GM23338 (cell line): ENCODE data around the gene ZFP36L1. TPM values are rescaled to one million over a fixed set of nuclear protein-coding genes. Genes with fewer than 3 reads are reported as not detected.
A peak's percentile ranks its signal among the peaks of the same experiment; 100 is the strongest.

Source experiments
- ATAC-seq: fragments of 200-7000 bp; cut with Tn5 transposase; 3 replicates; pipeline ENCODE4 v1.9.1; 2020
- DNase-seq: peaks from one replicate; pipeline ENCODE4 v3.0.0-alpha.2; 2015; ENCODE audit warnings: low spot score
- H2AFZ ChIP-seq: fragments of 200-600 bp; sonication (generic); 2 replicates; pipeline ENCODE4 v1.8.0; 2016; ENCODE audit warnings: antibody characterized with exemption, mild to moderate bottlenecking, moderate library complexity
- H3F3A ChIP-seq: fragments of 200-600 bp; sonication (generic); replicated peaks from 2 replicates; pipeline ENCODE4 v1.8.0; 2017; ENCODE audit warnings: antibody characterized with exemption, mixed run types, low read depth
- H3K27ac ChIP-seq: fragments of 200-600 bp; sonication (generic); 2 replicates; pipeline ENCODE4 v1.6.1; 2016; ENCODE audit warnings: low read depth
- H3K27me3 ChIP-seq: fragments of 200-600 bp; sonication (generic); 2 replicates; pipeline ENCODE4 v1.8.0; 2016; ENCODE audit warnings: mild to moderate bottlenecking, mixed run types, moderate library complexity; ENCODE audit not compliant: insufficient read depth
- H3K36me3 ChIP-seq: fragments of 200-600 bp; sonication (generic); 2 replicates; pipeline ENCODE4 v1.8.0; 2016; ENCODE audit warnings: mild to moderate bottlenecking; ENCODE audit not compliant: insufficient read depth
- H3K4me1 ChIP-seq: fragments of 200-600 bp; sonication (generic); 2 replicates; pipeline ENCODE4 v1.8.0; 2016; ENCODE audit warnings: mild to moderate bottlenecking, moderate library complexity; ENCODE audit not compliant: insufficient read depth
- H3K4me2 ChIP-seq: fragments of 200-600 bp; sonication (generic); 2 replicates; pipeline ENCODE4 v1.7.1; 2017; ENCODE audit warnings: mixed run types
- H3K4me3 ChIP-seq: fragments of 200-600 bp; sonication (generic); 2 replicates; pipeline ENCODE4 v1.6.1; 2016; ENCODE audit warnings: mixed run types
- H3K79me2 ChIP-seq: fragments of 200-600 bp; sonication (generic); replicated peaks from 2 replicates; pipeline ENCODE4 v1.8.0; 2017; ENCODE audit warnings: mild to moderate bottlenecking; ENCODE audit not compliant: insufficient read depth
- H3K9me2 ChIP-seq: fragments of 200-600 bp; sonication (generic); 2 replicates; pipeline ENCODE4 v1.8.0; 2017; ENCODE audit not compliant: insufficient read depth
- H4K20me1 ChIP-seq: fragments of 200-600 bp; sonication (generic); replicated peaks from 2 replicates; pipeline ENCODE4 v1.8.0; 2017; ENCODE audit warnings: mild to moderate bottlenecking; ENCODE audit not compliant: insufficient read depth
- H3K27ac Mint-ChIP-seq: 2 replicates; pipeline ENCODE4 v1.8.0; 2020; ENCODE audit warnings: inconsistent platforms, mild to moderate bottlenecking, moderate library complexity, mixed read lengths
- H3K27me3 Mint-ChIP-seq: 3 replicates; pipeline ENCODE4 v1.8.0; 2022; ENCODE audit warnings: low read depth, mild to moderate bottlenecking, moderate library complexity, mixed read lengths, inconsistent platforms; ENCODE audit not compliant: insufficient read depth, poor library complexity
- H3K36me3 Mint-ChIP-seq: 3 replicates; pipeline ENCODE4 v1.8.0; 2021; ENCODE audit warnings: low read depth, mild to moderate bottlenecking, inconsistent platforms, moderate library complexity, mixed read lengths
- H3K4me1 Mint-ChIP-seq: 3 replicates; pipeline ENCODE4 v1.8.0; 2020; ENCODE audit warnings: mild to moderate bottlenecking, inconsistent platforms, mixed read lengths
- H3K4me3 Mint-ChIP-seq: 3 replicates; pipeline ENCODE4 v1.8.0; 2021; ENCODE audit warnings: moderate library complexity, mild to moderate bottlenecking, inconsistent platforms, mixed read lengths
- H3K9me3 Mint-ChIP-seq: 3 replicates; pipeline ENCODE4 v1.8.0; 2020; ENCODE audit warnings: moderate library complexity, mild to moderate bottlenecking, inconsistent platforms, mixed read lengths
- CREB1 ChIP-seq: fragments of 250-450 bp; sonication (Bioruptor Pico); IDR thresholded peaks from 2 replicates; pipeline ENCODE4 v1.5.0; 2020; ENCODE audit warnings: low read depth, mild to moderate bottlenecking, moderate library complexity
- EZH2 ChIP-seq: fragments of 200-600 bp; sonication (generic); IDR thresholded peaks from one replicate; pipeline ENCODE4 v1.8.0; 2017; ENCODE audit warnings: antibody characterized with exemption, mild to moderate bottlenecking, low read depth; ENCODE audit not compliant: unreplicated experiment
- STAT1 ChIP-seq: IDR thresholded peaks from one replicate; pipeline ENCODE4 v1.6.1; 2016; ENCODE audit warnings: antibody characterized with exemption; ENCODE audit not compliant: unreplicated experiment
- ZNF331 ChIP-seq: fragments of 250-450 bp; sonication (Bioruptor Pico); IDR thresholded peaks from 2 replicates; pipeline ENCODE4 v1.5.0; 2020; ENCODE audit warnings: low read depth, mild to moderate bottlenecking, moderate library complexity
- polyA plus RNA-seq: library from polyadenylated mRNA; unstranded; fragments of >200 nt; fragmentation: Nextera tagmentation; extraction: Ambion mirVana; gene quantifications from 2 replicates; pipeline ENCODE4 v1.2.1, GENCODE V29; 2016
- total RNA-seq: library from RNA; depleted of rRNA; stranded (reverse); fragments of >200 nt; shearing (Covaris generic); gene quantifications from 2 replicates; pipeline ENCODE4 v1.2.3, GENCODE V29; 2014
- TF ChIP-seq, protein P1 (sequence below), 2 experiments: fragments of 200-600 bp in 1 of 2; sonication (generic) in 1 of 2; conservative IDR thresholded peaks; 2 replicates each; pipeline versions ENCODE4 v1.5.1 to v1.6.1; 2016 to 2017; ENCODE audit warnings: antibody characterized with exemption in 2 of 2, low read depth in 2 of 2, mild to moderate bottlenecking in 2 of 2, moderate library complexity in 1 of 2
- TF ChIP-seq, protein P2 (sequence below): fragments of 250-450 bp; sonication (Bioruptor Pico); IDR thresholded peaks from 2 replicates; pipeline ENCODE4 v1.5.0; 2020; ENCODE audit warnings: mild to moderate bottlenecking, moderate library complexity

The ZFP36L1 gene
- total and polyA plus RNA-seq, 2 experiments from 2014 or later: 148 to 382 TPM

DNA sequence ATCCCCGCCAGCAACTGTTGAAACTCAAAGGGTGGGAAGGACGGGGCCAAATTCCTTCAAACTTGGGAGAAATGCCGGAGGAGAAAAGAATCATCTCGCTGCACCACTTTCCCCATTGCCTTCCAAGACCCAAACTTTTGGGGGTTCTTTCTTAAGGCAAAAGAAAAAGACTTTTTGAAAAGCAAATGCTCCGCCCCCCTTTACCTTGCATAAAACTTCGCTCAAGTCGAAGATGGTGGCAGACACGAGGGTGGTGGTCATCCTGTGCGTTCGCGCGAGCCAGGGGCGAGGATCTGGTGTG is 239 bp downstream of the ZFP36L1 start (continued):
- TF ChIP-seq, protein P1, sequence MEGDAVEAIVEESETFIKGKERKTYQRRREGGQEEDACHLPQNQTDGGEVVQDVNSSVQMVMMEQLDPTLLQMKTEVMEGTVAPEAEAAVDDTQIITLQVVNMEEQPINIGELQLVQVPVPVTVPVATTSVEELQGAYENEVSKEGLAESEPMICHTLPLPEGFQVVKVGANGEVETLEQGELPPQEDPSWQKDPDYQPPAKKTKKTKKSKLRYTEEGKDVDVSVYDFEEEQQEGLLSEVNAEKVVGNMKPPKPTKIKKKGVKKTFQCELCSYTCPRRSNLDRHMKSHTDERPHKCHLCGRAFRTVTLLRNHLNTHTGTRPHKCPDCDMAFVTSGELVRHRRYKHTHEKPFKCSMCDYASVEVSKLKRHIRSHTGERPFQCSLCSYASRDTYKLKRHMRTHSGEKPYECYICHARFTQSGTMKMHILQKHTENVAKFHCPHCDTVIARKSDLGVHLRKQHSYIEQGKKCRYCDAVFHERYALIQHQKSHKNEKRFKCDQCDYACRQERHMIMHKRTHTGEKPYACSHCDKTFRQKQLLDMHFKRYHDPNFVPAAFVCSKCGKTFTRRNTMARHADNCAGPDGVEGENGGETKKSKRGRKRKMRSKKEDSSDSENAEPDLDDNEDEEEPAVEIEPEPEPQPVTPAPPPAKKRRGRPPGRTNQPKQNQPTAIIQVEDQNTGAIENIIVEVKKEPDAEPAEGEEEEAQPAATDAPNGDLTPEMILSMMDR (conservative IDR thresholded peaks at IDR 0.05; ENCODE audit: low read depth in 2 of 2): no peak

DNA sequence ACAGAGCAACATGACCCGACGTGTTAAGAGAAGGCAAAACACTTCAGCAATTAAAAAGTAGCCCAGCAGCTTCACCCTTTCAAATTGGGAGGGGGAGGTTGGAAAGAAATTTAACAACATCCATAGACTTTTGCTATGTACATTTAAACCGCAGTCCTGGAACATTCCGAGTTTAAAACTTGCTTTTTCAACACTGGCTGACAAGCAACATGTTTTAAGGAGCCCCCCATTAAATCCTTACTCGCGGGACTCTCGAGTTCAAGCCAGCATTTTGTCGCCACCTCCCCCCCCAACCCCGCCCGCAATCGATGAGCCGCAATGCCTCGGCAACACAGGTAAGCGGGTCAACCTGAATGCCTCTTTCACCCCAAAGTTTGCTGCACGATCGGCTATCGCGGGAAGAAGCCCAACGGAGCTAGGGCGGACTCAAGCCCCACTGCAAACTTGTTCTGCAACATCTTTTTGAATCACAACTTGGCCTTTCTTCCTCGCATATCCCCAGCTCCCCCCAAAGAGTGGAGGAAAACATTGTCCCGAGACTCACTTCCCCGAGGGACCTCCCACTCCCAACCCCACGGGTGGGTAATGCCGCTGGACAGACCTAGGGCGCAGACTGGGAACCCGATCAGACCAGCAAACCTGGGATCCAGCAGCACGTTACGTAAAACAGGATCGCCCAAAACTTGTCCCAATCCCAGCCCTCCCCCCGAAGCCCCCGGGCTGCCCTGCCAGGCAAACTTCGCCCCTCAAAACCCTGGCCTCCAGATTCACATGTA is 777 bp downstream of the ZFP36L1 start:
- Histone ChIP-seq H3K36me3 (peaks cover 28% of the 10 kb centered on the region), H3K4me1 (peaks cover 18% of the 10 kb centered on the region; the same call in 1 of the 2 replicates), H3F3A (peaks cover 36% of the 10 kb centered on the region), H3K27ac (peak overlapping the region; percentile 100), H2AFZ (no peak overlapping the region), H3K9me2 (no peaks in the 10 kb centered on the region), H4K20me1 (peaks cover 18% of the 10 kb centered on the region), H3K27me3 (no peaks in the 10 kb centered on the region), H3K4me2 (peak overlapping the region; percentile 97), H3K4me3 (peak overlapping the region; percentile 92), H3K79me2 (peaks cover 58% of the 10 kb centered on the region)
- TF ChIP-seq EZH2 (no peak), STAT1 (no peak), ZNF331 (no peak), CREB1 (CRISPR knock-in tag) (no peak)
- TF ChIP-seq, protein P1 (conservative IDR thresholded peaks at IDR 0.05; ENCODE audit: low read depth in 2 of 2): no peak
- TF ChIP-seq, protein P2, sequence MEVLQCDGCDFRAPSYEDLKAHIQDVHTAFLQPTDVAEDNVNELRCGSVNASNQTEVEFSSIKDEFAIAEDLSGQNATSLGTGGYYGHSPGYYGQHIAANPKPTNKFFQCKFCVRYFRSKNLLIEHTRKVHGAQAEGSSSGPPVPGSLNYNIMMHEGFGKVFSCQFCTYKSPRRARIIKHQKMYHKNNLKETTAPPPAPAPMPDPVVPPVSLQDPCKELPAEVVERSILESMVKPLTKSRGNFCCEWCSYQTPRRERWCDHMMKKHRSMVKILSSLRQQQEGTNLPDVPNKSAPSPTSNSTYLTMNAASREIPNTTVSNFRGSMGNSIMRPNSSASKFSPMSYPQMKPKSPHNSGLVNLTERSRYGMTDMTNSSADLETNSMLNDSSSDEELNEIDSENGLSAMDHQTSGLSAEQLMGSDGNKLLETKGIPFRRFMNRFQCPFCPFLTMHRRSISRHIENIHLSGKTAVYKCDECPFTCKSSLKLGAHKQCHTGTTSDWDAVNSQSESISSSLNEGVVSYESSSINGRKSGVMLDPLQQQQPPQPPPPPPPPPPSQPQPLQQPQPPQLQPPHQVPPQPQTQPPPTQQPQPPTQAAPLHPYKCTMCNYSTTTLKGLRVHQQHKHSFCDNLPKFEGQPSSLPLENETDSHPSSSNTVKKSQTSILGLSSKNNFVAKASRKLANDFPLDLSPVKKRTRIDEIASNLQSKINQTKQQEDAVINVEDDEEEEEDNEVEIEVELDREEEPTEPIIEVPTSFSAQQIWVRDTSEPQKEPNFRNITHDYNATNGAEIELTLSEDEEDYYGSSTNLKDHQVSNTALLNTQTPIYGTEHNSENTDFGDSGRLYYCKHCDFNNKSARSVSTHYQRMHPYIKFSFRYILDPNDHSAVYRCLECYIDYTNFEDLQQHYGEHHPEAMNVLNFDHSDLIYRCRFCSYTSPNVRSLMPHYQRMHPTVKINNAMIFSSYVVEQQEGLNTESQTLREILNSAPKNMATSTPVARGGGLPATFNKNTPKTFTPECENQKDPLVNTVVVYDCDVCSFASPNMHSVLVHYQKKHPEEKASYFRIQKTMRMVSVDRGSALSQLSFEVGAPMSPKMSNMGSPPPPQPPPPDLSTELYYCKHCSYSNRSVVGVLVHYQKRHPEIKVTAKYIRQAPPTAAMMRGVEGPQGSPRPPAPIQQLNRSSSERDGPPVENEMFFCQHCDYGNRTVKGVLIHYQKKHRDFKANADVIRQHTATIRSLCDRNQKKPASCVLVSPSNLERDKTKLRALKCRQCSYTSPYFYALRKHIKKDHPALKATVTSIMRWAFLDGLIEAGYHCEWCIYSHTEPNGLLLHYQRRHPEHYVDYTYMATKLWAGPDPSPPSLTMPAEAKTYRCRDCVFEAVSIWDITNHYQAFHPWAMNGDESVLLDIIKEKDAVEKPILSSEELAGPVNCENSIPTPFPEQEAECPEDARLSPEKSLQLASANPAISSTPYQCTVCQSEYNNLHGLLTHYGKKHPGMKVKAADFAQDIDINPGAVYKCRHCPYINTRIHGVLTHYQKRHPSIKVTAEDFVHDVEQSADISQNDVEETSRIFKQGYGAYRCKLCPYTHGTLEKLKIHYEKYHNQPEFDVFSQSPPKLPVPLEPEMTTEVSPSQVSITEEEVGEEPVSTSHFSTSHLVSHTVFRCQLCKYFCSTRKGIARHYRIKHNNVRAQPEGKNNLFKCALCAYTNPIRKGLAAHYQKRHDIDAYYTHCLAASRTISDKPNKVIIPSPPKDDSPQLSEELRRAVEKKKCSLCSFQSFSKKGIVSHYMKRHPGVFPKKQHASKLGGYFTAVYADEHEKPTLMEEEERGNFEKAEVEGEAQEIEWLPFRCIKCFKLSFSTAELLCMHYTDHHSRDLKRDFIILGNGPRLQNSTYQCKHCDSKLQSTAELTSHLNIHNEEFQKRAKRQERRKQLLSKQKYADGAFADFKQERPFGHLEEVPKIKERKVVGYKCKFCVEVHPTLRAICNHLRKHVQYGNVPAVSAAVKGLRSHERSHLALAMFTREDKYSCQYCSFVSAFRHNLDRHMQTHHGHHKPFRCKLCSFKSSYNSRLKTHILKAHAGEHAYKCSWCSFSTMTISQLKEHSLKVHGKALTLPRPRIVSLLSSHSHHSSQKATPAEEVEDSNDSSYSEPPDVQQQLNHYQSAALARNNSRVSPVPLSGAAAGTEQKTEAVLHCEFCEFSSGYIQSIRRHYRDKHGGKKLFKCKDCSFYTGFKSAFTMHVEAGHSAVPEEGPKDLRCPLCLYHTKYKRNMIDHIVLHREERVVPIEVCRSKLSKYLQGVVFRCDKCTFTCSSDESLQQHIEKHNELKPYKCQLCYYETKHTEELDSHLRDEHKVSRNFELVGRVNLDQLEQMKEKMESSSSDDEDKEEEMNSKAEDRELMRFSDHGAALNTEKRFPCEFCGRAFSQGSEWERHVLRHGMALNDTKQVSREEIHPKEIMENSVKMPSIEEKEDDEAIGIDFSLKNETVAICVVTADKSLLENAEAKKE: no peak
- peaks cover 15% of the 10 kb centered on the region for H3K9me3 Mint-ChIP-seq
- H3K4me3 Mint-ChIP-seq: peak overlapping the region; percentile 95
- ATAC-seq (no peak), DNase-seq (peak; percentile 39)
- H3K4me1 Mint-ChIP-seq: peaks cover 41% of the 10 kb centered on the region
- H3K36me3 Mint-ChIP-seq: peaks cover 68% of the 10 kb centered on the region
- peaks cover 63% of the 10 kb centered on the region for H3K27me3 Mint-ChIP-seq
- peak overlapping the region; percentile 100 for H3K27ac Mint-ChIP-seq
